HepG2 (cell line): ENCODE results near the gene FZD4. TPM values are rescaled to one million over a fixed set of nuclear protein-coding genes. Genes with fewer than 3 reads are reported as not detected.

Source experiments
- AHDC1 ChIP-seq: sonication (generic); formaldehyde crosslinking; IDR thresholded peaks from 2 replicates; pipeline ENCODE4 v1.5.1; 2020; ENCODE audit warnings: mild to moderate bottlenecking, missing genetic modification reagents, borderline replicate concordance
- ASH2L ChIP-seq: fragments of 300-600, 200-600 bp; sonication (generic); IDR thresholded peaks from 2 replicates; pipeline ENCODE4 v1.7.0; 2017; ENCODE audit warnings: low read depth, mild to moderate bottlenecking, moderate library complexity, mixed read lengths, low read length; ENCODE audit not compliant: insufficient read length
- EHMT2 ChIP-seq: fragments of 200-600 bp; sonication (generic); IDR thresholded peaks from 2 replicates; pipeline ENCODE4 v1.7.0; 2017; ENCODE audit warnings: antibody characterized with exemption, low read depth, low read length, borderline replicate concordance
- HES4 ChIP-seq: sonication (generic); formaldehyde crosslinking; IDR thresholded peaks from 2 replicates; pipeline ENCODE4 v1.9.0; 2021; ENCODE audit warnings: mild to moderate bottlenecking, missing genetic modification reagents, borderline replicate concordance
- HHEX ChIP-seq: IDR thresholded peaks from 2 replicates; pipeline ENCODE4 v1.6.1; 2016; ENCODE audit warnings: control low read depth
- HNRNPUL1 ChIP-seq: fragments of 200-400 bp; formaldehyde crosslinking; IDR thresholded peaks from 2 replicates; pipeline ENCODE4 v1.6.1; 2017; ENCODE audit warnings: low read depth, mild to moderate bottlenecking, low read length, moderate library complexity
- THAP8 ChIP-seq: sonication (generic); formaldehyde crosslinking; IDR thresholded peaks from 2 replicates; pipeline ENCODE4 v1.5.1; 2020; ENCODE audit warnings: missing genetic modification reagents, mild to moderate bottlenecking, borderline replicate concordance
- WIZ ChIP-seq: sonication (generic); formaldehyde crosslinking; IDR thresholded peaks from 2 replicates; pipeline ENCODE4 v1.5.1; 2020; ENCODE audit warnings: mild to moderate bottlenecking, missing genetic modification reagents
- polyA plus RNA-seq, 8 experiments: library from polyadenylated mRNA; depleted of rRNA in 3 of 8; stranded (reverse) in 7 of 8; unstranded in 1 of 8; fragments of >200 nt; fragmentation: Illumina TruSeq in 4 of 8; extraction: Trizol in 4 of 8; gene quantifications; 2 replicates each; pipeline versions ENCODE4 v1.2.1 to v1.2.3, GENCODE V29; 2011 to 2016; ENCODE audit warnings: low read depth in 4 of 8, missing spikeins in 1 of 8, mixed read lengths in 1 of 8; ENCODE audit not compliant: insufficient read depth in 1 of 8
- total RNA-seq, 5 experiments: library from RNA; depleted of rRNA; stranded (reverse); fragments of >200 nt; fragmentation: Illumina TruSeq; extraction: Trizol; gene quantifications; 2 replicates each; pipeline ENCODE4 v1.2.3, GENCODE V29; 2016; ENCODE audit warnings: low read depth in 1 of 5
- TF ChIP-seq, protein P1 (sequence below): sonication (generic); formaldehyde crosslinking; IDR thresholded peaks from one replicate; pipeline ENCODE4 v1.5.1; 2020; ENCODE audit warnings: mild to moderate bottlenecking, missing genetic modification reagents; ENCODE audit errors: not compliant biosample characterization
- TF ChIP-seq, protein P2 (sequence below): sonication (generic); formaldehyde crosslinking; IDR thresholded peaks from 2 replicates; pipeline ENCODE4 v1.5.0; 2020; ENCODE audit warnings: mild to moderate bottlenecking, missing genetic modification reagents

The FZD4 gene
- total and polyA plus RNA-seq, 2 of the 13 experiments (the other 11 are each of a cell fraction or from before 2014, with no cell fraction given): 46.5 to 70.4 TPM

GRCh38 chr11:86941077-86941870 lies 13.9 kb downstream of the FZD4 start (continued):
- TF ChIP-seq, protein P1, sequence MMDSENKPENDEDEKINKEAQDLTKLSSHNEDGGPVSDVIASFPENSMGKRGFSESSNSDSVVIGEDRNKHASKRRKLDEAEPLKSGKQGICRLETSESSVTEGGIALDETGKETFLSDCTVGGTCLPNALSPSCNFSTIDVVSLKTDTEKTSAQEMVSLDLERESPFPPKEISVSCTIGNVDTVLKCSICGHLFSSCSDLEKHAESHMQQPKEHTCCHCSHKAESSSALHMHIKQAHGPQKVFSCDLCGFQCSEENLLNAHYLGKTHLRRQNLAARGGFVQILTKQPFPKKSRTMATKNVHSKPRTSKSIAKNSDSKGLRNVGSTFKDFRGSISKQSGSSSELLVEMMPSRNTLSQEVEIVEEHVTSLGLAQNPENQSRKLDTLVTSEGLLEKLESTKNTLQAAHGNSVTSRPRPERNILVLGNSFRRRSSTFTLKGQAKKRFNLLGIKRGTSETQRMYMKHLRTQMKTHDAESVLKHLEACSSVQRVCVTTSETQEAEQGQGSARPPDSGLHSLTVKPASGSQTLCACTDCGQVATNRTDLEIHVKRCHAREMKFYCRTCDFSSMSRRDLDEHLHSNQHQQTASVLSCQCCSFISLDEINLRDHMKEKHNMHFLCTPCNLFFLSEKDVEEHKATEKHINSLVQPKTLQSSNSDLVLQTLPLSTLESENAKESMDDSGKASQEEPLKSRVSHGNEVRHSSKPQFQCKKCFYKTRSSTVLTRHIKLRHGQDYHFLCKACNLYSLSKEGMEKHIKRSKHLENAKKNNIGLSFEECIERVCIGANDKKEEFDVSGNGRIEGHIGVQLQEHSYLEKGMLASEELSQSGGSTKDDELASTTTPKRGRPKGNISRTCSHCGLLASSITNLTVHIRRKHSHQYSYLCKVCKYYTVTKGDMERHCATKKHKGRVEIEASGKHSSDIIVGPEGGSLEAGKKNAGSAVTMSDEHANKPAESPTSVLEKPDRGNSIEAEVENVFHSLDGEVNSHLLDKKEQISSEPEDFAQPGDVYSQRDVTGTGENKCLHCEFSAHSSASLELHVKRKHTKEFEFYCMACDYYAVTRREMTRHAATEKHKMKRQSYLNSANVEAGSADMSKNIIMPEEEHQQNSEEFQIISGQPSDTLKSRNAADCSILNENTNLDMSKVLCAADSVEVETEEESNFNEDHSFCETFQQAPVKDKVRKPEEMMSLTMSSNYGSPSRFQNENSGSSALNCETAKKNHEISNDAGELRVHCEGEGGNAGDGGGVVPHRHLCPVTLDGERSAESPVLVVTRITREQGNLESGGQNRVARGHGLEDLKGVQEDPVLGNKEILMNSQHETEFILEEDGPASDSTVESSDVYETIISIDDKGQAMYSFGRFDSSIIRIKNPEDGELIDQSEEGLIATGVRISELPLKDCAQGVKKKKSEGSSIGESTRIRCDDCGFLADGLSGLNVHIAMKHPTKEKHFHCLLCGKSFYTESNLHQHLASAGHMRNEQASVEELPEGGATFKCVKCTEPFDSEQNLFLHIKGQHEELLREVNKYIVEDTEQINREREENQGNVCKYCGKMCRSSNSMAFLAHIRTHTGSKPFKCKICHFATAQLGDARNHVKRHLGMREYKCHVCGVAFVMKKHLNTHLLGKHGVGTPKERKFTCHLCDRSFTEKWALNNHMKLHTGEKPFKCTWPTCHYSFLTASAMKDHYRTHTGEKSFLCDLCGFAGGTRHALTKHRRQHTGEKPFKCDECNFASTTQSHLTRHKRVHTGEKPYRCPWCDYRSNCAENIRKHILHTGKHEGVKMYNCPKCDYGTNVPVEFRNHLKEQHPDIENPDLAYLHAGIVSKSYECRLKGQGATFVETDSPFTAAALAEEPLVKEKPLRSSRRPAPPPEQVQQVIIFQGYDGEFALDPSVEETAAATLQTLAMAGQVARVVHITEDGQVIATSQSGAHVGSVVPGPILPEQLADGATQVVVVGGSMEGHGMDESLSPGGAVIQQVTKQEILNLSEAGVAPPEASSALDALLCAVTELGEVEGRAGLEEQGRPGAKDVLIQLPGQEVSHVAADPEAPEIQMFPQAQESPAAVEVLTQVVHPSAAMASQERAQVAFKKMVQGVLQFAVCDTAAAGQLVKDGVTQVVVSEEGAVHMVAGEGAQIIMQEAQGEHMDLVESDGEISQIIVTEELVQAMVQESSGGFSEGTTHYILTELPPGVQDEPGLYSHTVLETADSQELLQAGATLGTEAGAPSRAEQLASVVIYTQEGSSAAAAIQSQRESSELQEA (CRISPR knock-in tag): no peak
- TF ChIP-seq EHMT2: 0 out of 2 replicates have a peak, but pooled peaks have one; percentile 51
- TF ChIP-seq HES4: no peak
- peak; percentile 95 for TF ChIP-seq AHDC1
- TF ChIP-seq THAP8 (CRISPR knock-in tag): no peak
- TF ChIP-seq WIZ (CRISPR knock-in tag): 0 out of 2 replicates have a peak, but pooled peaks have one; percentile 8
- no peak for TF ChIP-seq HNRNPUL1
- TF ChIP-seq ASH2L: peak; percentile 78
- TF ChIP-seq, protein P2, sequence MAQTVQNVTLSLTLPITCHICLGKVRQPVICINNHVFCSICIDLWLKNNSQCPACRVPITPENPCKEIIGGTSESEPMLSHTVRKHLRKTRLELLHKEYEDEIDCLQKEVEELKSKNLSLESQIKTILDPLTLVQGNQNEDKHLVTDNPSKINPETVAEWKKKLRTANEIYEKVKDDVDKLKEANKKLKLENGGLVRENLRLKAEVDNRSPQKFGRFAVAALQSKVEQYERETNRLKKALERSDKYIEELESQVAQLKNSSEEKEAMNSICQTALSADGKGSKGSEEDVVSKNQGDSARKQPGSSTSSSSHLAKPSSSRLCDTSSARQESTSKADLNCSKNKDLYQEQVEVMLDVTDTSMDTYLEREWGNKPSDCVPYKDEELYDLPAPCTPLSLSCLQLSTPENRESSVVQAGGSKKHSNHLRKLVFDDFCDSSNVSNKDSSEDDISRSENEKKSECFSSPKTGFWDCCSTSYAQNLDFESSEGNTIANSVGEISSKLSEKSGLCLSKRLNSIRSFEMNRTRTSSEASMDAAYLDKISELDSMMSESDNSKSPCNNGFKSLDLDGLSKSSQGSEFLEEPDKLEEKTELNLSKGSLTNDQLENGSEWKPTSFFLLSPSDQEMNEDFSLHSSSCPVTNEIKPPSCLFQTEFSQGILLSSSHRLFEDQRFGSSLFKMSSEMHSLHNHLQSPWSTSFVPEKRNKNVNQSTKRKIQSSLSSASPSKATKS (CRISPR knock-in tag): 0 out of 2 replicates have a peak, but pooled peaks have one; percentile 33
- peak; percentile 85; the same call in 1 of the 2 replicates for TF ChIP-seq HHEX (CRISPR knock-in tag)
